ENCODE measurements around the gene GSX2.
"Not testable (repeated sequence)": the region's sequence is repeated elsewhere in the genome, so short reads cannot be mapped to it uniquely, and the experiment has no call there.

Gene GSX2

GRCh38 chr4:54099748-54100574, at the start of gene GSX2:
Gene GSX2, plus strand, starts transcription at chr4:54100163. Its CDS starts 182 bp downstream, at chr4:54100345.
- TF ChIP-seq CTCF (IDR thresholded peaks at IDR 0.05; ENCODE audit: extremely low read depth, missing control alignments), result no peak
- DNase-seq (ENCODE audit: low spot score), result no peak

- DNase-seq (ENCODE audit: low spot score), result no peak
- TF ChIP-seq CTCF (IDR thresholded peaks at IDR 0.05; ENCODE audit: extremely low read depth, missing control alignments), result no peak
These were observed 49.6 kb upstream of the GSX2 start for GRCh38 chr4:54050214-54050904.

- not testable (repeated sequence) for DNase-seq (ENCODE audit: low spot score)
These were observed 46.6 kb upstream of the GSX2 start for GRCh38 chr4:54053322-54053721.

- no peak for TF ChIP-seq CTCF (IDR thresholded peaks at IDR 0.05; ENCODE audit: extremely low read depth, missing control alignments)
- DNase-seq (ENCODE audit: low spot score), result no peak
These were observed 45.5 kb upstream of the GSX2 start for GRCh38 chr4:54054501-54054900.

GRCh38 chr4:54055494-54055893, 44.5 kb upstream of the GSX2 start:
- no peak for DNase-seq (ENCODE audit: low spot score)
- no peak for TF ChIP-seq CTCF (IDR thresholded peaks at IDR 0.05; ENCODE audit: extremely low read depth, missing control alignments)

GRCh38 chr4:54056360-54056759, 43.6 kb upstream of the GSX2 start:
- no peak for DNase-seq (ENCODE audit: low spot score)
- TF ChIP-seq CTCF (IDR thresholded peaks at IDR 0.05; ENCODE audit: extremely low read depth, missing control alignments), result no peak

- no peak for TF ChIP-seq CTCF (IDR thresholded peaks at IDR 0.05; ENCODE audit: extremely low read depth, missing control alignments)
- DNase-seq (ENCODE audit: low spot score), result peak; percentile 33
These were observed 41.8 kb upstream of the GSX2 start for GRCh38 chr4:54058171-54058570.

All from GM20000 (cell line).